Esophagus (tissue), 2 donors: ENCODE results near the gene EEF1AKMT4. TPM values are rescaled to one million over a fixed set of nuclear protein-coding genes. Genes with fewer than 3 reads are reported as not detected.

Source experiments
- H3K27ac ChIP-seq, 2 donors: one replicate each; pipeline ENCODE4 v1.5.1; 2013; ENCODE audit warnings: low read depth in 2 of 2, mild to moderate bottlenecking in 2 of 2, inconsistent platforms in 1 of 2, low read length in 1 of 2, moderate library complexity in 1 of 2
- H3K27me3 ChIP-seq, 2 donors: one replicate each; pipeline ENCODE4 v1.6.1; 2013; ENCODE audit warnings: low read length in 2 of 2, control low read depth in 1 of 2, mild to moderate bottlenecking in 1 of 2; ENCODE audit not compliant: insufficient read depth in 2 of 2, control insufficient read depth in 1 of 2
- H3K36me3 ChIP-seq, 2 donors: one replicate each; pipeline ENCODE4 v1.6.1; 2013; ENCODE audit warnings: low read length in 1 of 2; ENCODE audit not compliant: control insufficient read depth in 2 of 2, insufficient read depth in 2 of 2
- H3K4me1 ChIP-seq, 2 donors: one replicate each; pipeline ENCODE4 v1.6.1; 2013; ENCODE audit warnings: low read length in 1 of 2; ENCODE audit not compliant: control insufficient read depth in 2 of 2, insufficient read depth in 2 of 2
- H3K4me3 ChIP-seq, 2 donors: one replicate each; pipeline ENCODE4 v1.5.1; 2013; ENCODE audit warnings: low read length in 2 of 2, mild to moderate bottlenecking in 2 of 2, low read depth in 1 of 2, moderate library complexity in 1 of 2
- H3K9me3 ChIP-seq, 2 donors: one replicate each; pipeline ENCODE4 v1.6.1; 2013; ENCODE audit warnings: mild to moderate bottlenecking in 2 of 2, low read depth in 1 of 2, low read length in 1 of 2, moderate library complexity in 1 of 2; ENCODE audit not compliant: control insufficient read depth in 2 of 2, insufficient read depth in 1 of 2
- WGBS, 2 donors: extraction: QIAGEN DNeasy Blood & Tissue Kit; methylation state at CpG; one replicate each; pipeline ENCODE4 v1.1.7; 2013; 5-methylcytosine and 5-hydroxymethylcytosine counted together
- polyA plus RNA-seq, 2 donors: library from polyadenylated mRNA; stranded (reverse); fragments of 200-250 nt; gene quantifications; one replicate each; pipeline ENCODE4 v1.2.3, GENCODE V29; 2013
- donor health status: healthy with polysubstance abuse.
- donor health status: Bipolar disorder and iron deficiency.

The EEF1AKMT4 gene
- polyA plus RNA-seq, 2 donors = 3.5 to 8.6 TPM

DNA sequence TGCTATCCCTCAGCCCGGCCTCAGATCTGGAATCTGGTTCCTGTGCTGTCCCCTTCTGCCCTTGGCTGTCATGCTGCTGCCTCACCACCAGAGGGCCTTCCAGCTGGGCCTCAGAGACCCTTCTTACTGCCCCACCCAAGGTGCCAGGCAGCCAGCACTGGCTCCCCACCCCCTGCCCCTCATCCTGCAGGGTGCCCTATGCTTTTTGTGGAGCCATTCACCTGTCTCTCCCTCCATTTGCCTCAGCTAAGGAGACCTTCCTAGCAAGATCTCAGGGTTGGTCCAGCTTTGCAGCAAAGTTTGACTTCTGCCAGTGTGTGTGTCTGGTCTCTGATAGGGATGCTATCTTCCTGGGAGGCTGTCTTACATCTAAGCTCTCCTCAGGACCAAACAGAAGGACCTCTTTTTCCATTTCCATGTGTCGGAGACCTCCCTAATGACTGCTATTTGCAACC lies 22.0 kb upstream of the EEF1AKMT4 start:
- Histone ChIP-seq H3K36me3 (no peaks in the 10 kb centered on the region), H3K27me3 (peaks cover 0 to 18% of the 10 kb centered on the region in 2 donors), H3K4me1 (peaks cover 0 to 11% of the 10 kb centered on the region in 2 donors), H3K9me3 (no peaks in the 10 kb centered on the region), H3K4me3 (no peak overlapping the region), H3K27ac (no peak overlapping the region)
- WGBS, 2 donors = 50 to 53% methylated on average over 2 of the region's 2 CpGs

DNA sequence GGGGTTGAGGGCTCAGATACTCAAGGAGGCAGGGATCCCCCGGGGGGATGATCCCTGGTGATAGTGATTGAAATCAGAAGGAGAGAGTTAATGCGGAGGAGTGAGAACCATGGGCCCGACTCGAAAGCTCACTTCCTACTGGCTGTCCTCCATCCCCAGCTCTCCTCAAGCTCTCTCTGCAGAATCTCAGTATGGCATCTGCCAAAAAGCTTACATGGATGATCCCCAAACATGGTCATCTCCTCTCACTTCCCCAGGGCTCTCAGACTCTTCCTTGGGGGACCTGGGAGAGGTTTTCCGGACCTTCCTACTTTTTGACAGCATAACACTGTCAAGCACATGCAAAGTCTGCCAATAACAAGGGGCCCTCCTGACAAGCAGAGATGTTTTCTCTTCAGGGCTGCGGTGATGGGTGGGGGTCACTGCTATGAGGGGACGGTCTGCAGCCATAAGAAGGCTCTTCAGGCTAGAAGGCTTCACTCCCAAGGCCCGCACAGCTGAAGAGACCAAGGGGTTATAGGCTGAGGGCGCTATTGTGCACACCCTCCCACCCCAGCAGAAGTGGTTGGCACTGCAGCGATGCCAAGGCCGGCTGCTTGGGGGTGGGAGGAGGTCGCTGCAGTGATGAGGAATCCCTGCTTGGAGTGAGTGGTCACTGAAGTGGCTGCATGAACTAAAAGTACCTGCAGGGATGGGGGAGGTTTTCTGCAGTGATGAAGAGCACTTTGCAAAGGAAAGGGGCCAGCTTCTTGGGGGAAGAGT lies 20.9 kb upstream of the EEF1AKMT4 start:
- H3K27me3 ChIP-seq = peaks cover 0 to 18% of the 10 kb centered on the region in 2 donors
- H3K36me3 ChIP-seq = no peaks in the 10 kb centered on the region
- H3K27ac ChIP-seq = no peak overlapping the region
- WGBS, 2 donors = 44 to 50% methylated on average over 11 to 12 of the region's 12 CpGs
- no peak overlapping the region for H3K4me3 ChIP-seq
- no peaks in the 10 kb centered on the region for H3K9me3 ChIP-seq
- peaks cover 0 to 11% of the 10 kb centered on the region in 2 donors for H3K4me1 ChIP-seq

DNA sequence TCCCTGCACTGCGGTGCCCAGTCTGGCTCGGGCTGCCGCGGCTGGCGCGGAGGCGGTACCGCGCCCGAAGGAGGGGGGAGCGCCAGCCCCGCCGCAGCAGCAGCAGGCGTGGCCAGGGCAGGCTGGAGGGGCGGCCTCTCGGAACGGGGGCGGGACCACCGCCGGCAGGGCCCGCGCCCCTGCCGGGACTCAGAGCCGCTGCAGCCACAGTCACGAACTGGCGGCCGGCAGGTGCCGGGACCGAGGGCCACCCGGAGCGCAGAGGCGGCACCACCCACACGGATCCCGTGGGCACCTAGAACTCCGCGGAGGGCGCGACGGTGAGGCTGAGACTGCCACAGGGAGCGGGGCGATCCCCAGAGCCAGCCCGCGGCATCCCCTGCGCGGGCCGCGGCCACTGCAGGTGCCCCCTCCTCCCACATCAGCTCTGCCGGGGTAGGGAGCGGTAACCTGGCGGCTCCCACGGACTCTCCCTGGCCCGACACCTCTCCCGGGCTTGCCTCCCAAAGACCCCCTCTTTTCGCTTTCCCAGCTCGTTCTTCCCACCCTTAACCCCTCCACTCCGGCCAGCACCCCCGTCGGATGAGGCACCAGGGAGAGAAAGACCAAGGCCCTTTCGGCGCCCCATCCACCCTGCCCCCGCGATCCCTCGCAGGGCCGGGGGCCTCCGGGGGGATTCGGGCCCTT lies 19.9 kb upstream of the EEF1AKMT4 start, which contains the start of gene VWA5B2:
VWA5B2 (plus strand) TSS at position 192 of the 687 bp plus-strand sequence. CDS start 944 bp downstream, outside the sequence.
- H3K9me3 ChIP-seq = no peaks in the 10 kb centered on the region
- H3K27me3 ChIP-seq = peaks cover 0 to 18% of the 10 kb centered on the region in 2 donors
- no peak within 1 kb of the TSS for H3K27ac ChIP-seq
- peaks cover 0 to 16% of the 10 kb centered on the region in 2 donors for H3K4me1 ChIP-seq
- 1% methylated on average over 43 to 66 of the region's 66 CpGs for WGBS, 2 donors
- peak within 1 kb of the TSS; percentile 24 to 32 for H3K4me3 ChIP-seq
- H3K36me3 ChIP-seq = no peaks in the 10 kb centered on the region

DNA sequence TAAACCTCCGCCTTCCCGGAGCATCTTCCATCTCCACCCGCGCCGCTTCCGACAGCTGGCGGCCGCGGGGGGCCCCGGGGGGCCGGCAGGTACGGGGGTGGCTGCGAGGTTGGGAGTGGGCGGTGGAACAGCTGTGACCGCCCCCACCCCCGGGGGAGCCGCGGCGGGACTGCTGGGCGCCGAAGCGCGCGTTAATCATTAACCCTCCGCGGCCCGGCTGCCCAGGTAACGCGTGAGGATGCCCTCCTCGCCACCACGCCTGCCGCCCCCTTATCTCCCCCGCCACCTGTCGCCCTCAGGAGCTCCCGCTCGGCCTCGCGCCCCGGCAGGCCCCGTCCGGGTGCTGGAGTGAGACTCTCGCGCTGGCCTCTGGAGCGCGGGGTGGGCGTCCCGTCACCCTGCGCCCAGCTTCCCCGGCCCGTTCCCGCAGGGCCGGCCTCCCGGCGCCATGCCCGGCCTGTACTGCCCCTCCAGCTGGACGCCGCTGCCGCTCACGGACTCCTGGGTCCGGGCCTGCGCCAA lies 19.3 kb upstream of the EEF1AKMT4 start:
- Histone ChIP-seq H3K27ac (no peak overlapping the region), H3K4me3 (peak overlapping the region; percentile 1 to 32), H3K4me1 (peaks cover 0 to 17% of the 10 kb centered on the region in 2 donors), H3K9me3 (no peaks in the 10 kb centered on the region), H3K36me3 (no peaks in the 10 kb centered on the region), H3K27me3 (peaks cover 0 to 18% of the 10 kb centered on the region in 2 donors)
- 1% methylated on average over 51 to 61 of the region's 61 CpGs for WGBS, 2 donors

DNA sequence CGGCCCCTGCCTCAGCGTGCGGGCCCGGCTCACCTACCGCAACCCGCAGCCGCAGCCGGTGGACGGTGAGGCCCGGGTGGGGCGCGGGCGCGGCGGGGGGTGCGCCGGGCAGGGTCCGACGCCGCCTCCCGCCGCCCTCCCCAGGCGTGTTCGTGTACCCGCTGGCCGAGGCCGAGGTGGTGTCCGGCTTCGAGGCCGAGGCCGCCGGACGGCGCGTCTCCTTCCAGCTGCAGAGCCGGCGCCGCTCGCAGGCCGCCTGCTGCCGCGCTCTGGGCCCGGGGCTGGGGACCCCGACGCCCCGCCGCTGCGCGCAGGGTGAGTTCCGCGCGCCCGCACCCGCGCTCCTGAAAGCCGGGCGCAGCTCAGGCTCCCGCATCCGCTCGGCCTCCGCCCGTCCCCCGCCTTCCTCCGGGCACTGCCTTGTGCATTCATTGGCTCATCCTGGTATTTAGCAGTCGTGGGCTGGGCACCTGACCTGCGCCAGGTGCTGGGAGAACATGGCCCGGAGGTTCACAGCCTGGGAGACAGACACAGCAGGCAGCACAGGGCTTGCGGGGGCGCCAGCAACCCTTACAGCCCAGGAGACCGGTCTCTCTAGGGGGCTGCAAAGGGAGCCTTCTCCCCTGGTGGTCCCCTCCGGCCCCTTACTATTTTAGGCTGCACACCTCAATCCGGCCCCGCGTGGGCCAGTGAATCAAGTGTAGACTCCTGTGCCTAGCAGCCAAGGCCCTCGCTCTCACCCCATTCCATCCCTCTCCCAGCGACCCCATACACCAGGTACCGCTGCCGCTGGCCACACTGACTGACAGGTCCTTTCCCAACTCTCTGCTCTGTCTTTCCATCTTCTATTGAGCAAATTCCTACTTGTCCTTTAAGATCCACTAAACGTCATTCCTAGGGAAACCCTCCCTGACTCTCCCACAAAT lies 18.6 kb upstream of the EEF1AKMT4 start:
- WGBS, 2 donors = 5 to 7% methylated on average over 71 to 79 of the region's 79 CpGs
- Histone ChIP-seq H3K4me3 (peak overlapping the region; percentile 4 to 32), H3K27ac (no peak overlapping the region), H3K9me3 (no peaks in the 10 kb centered on the region), H3K27me3 (peaks cover 0 to 18% of the 10 kb centered on the region in 2 donors), H3K36me3 (no peaks in the 10 kb centered on the region), H3K4me1 (peaks cover 0 to 17% of the 10 kb centered on the region in 2 donors)

DNA sequence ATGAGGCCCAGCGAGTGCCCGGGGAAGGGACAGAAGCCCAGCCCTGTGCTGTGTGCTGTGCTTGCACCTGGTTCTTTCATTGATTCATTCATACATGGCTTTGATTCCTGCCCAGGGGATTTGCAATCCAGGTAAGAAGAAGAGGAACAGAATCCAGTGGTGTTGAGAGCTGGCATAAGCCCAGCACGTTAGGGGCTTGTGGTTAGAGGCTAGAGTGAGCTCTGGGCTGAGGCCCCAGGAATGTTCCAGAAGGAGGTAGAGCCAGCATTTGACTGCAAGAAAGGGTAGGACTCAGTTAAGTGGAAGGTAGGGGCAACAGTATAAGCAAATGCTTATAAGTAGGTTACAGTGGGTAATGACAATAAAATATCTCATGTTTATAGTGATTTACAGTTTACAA lies 17.8 kb upstream of the EEF1AKMT4 start:
- Histone ChIP-seq H3K36me3 (no peaks in the 10 kb centered on the region), H3K4me1 (peaks cover 0 to 17% of the 10 kb centered on the region in 2 donors)
- WGBS, 2 donors = 60 to 67% methylated on average over 3 of the region's 3 CpGs

DNA sequence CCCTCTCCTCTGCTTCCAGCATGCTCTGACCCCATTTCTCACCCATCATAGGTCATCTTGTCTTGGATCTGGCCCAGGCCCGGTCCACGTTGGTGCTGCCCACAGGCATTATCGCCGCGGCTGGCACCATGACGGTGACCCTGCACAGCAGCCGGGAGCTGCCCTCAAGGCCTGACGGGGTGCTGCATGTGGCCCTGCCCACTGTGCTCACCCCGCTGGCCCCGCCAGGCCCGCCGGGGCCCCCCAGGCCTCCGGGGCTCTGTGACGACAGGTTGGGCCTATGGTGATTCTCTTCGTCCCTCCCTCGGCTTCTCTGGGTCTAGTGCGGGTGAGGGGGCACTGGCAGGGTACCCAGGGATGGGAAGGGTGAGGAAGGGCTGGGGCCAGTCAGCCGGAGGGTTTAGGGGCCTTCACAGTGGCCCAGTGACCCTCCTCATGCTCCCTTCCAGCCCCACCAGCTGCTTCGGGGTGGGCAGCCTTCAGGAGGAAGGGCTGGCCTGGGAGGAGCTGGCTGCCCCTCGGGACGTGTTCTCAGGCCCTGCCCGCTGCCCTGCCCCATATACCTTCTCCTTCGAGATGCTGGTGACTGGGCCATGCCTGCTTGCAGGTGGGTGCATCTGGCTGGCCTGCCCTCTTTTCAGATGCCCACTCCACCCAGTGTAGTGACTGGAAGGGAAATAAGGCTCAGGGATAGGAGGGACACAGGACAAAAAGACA lies 16.2 kb upstream of the EEF1AKMT4 start:
- H3K9me3 ChIP-seq = no peaks in the 10 kb centered on the region
- H3K36me3 ChIP-seq = no peaks in the 10 kb centered on the region
- no peak overlapping the region for H3K4me3 ChIP-seq
- no peak overlapping the region for H3K27ac ChIP-seq
- WGBS, 2 donors = 87 to 88% methylated on average over 23 of the region's 23 CpGs
- peaks cover 0 to 18% of the 10 kb centered on the region in 2 donors for H3K27me3 ChIP-seq
- H3K4me1 ChIP-seq = peaks cover 0 to 17% of the 10 kb centered on the region in 2 donors

More for the DNA sequence above, 17.8 kb upstream of the EEF1AKMT4 start:
- H3K4me3 ChIP-seq = no peak overlapping the region
- no peaks in the 10 kb centered on the region for H3K9me3 ChIP-seq
- H3K27me3 ChIP-seq = peaks cover 0 to 18% of the 10 kb centered on the region in 2 donors
- no peak overlapping the region for H3K27ac ChIP-seq

DNA sequence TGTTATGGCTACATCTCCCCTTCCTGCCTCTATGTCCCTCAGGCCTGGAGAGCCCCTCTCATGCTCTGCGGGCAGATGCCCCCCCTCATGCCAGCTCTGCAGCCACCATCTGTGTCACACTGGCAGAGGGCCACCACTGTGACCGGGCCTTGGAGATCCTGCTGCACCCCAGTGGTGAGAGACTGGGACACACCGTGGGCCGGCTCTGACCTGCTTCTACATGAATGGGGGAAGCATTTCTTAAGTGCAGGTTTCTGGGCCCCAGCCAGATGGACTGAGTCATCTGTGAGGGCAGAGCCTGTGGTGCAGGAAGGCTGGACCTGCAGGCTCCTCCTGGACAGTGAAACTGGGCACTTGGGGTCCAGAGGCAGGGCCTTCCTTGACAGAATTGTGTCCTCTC lies 15.2 kb upstream of the EEF1AKMT4 start:
- no peaks in the 10 kb centered on the region for H3K9me3 ChIP-seq
- WGBS, 2 donors = 24 to 28% methylated on average over 4 of the region's 4 CpGs
- no peak overlapping the region for H3K4me3 ChIP-seq
- H3K4me1 ChIP-seq = peaks cover 0 to 15% of the 10 kb centered on the region in 2 donors
- H3K27ac ChIP-seq = no peak overlapping the region
- peaks cover 0 to 16% of the 10 kb centered on the region in 2 donors for H3K27me3 ChIP-seq
- no peaks in the 10 kb centered on the region for H3K36me3 ChIP-seq
